GM12878 (cell line): ENCODE measurements around the gene SLC35A1. TPM values are rescaled to one million over a fixed set of nuclear protein-coding genes. Genes with fewer than 3 reads are reported as not detected.

ENCODE experiments used
- ATAC-seq: fragments of 200-7000 bp; cut with Tn5 transposase; 3 replicates; pipeline ENCODE4 v1.9.1; 2020; ENCODE audit warnings: mild to moderate bottlenecking, moderate library complexity
- BruUV-seq: library from RNA; stranded (reverse); fragments of 400-500 nt; replicated peaks from 2 replicates; lab custom pipeline; 2021; lab: Mats Ljungman, UMichigan
- CTCF ChIA-PET: fragments of 300-600 bp; sonication (Branson Sonifier 250); formaldehyde crosslinking; extraction: SDS; loops from one replicate; lab custom pipeline; 2021; ENCODE audit warnings: inconsistent platforms; lab: Yijun Ruan, JAX
- POLR2A ChIA-PET: fragments of 350-600 bp; formaldehyde crosslinking; extraction: SDS; loops from one replicate; lab custom pipeline; 2021; ENCODE audit warnings: inconsistent platforms; lab: Charles Lee
- RAD21 ChIA-PET: fragments of 300-600 bp; sonication (Branson Sonifier 250); formaldehyde crosslinking; loops from one replicate; lab custom pipeline; 2023; ENCODE audit warnings: antibody characterized with exemption; ENCODE audit not compliant: unreplicated experiment; lab: Charles Lee
- SMC1A ChIA-PET: fragments of 300-600 bp; sonication (Branson Sonifier 250); formaldehyde crosslinking; loops from one replicate; lab custom pipeline; 2023; ENCODE audit not compliant: unreplicated experiment, uncharacterized antibody; lab: Charles Lee
- DNase-seq: peaks from one replicate; pipeline ENCODE4 v3.0.0-alpha.2; 2011; ENCODE audit warnings: low read depth, low spot score
- FAIRE-seq: peaks from 3 replicates; lab custom pipeline; 2011; peaks lifted over from hg19 to GRCh38; lab: Jason Lieb, UNC
- H2AFZ ChIP-seq: 2 replicates; pipeline ENCODE4 v1.6.0; 2011; ENCODE audit warnings: low read depth, low read length, control low read depth; ENCODE audit not compliant: control insufficient read depth
- H3K27ac ChIP-seq: 2 replicates; pipeline ENCODE4 v1.5.1; 2011; ENCODE audit warnings: control low read depth; ENCODE audit not compliant: control insufficient read depth, insufficient read depth
- H3K27me3 ChIP-seq, 2 experiments: replicated peaks in 1 of 2; 2 replicates each; pipeline versions ENCODE4 v1.6.0 to v1.6.1; 2011; ENCODE audit warnings: low read length in 1 of 2; ENCODE audit not compliant: control insufficient read depth in 2 of 2, insufficient read depth in 2 of 2
- H3K36me3 ChIP-seq, 2 experiments: 2 replicates each; pipeline ENCODE4 v1.5.1; 2011; ENCODE audit warnings: low read length in 1 of 2; ENCODE audit not compliant: control insufficient read depth in 2 of 2, insufficient read depth in 2 of 2
- H3K4me1 ChIP-seq: 2 replicates; pipeline ENCODE4 v1.6.1; 2011; ENCODE audit warnings: mild to moderate bottlenecking, low read length, moderate library complexity, mixed read lengths; ENCODE audit not compliant: control insufficient read depth, insufficient read depth
- H3K4me2 ChIP-seq: 2 replicates; pipeline ENCODE4 v1.6.0; 2011; ENCODE audit warnings: control low read depth; ENCODE audit not compliant: control insufficient read depth, insufficient read depth
- H3K4me3 ChIP-seq: fragments of 200-600 bp; sonication (generic); 2 replicates; pipeline ENCODE4 v1.5.1; 2016
- H3K79me2 ChIP-seq: 2 replicates; pipeline ENCODE4 v1.6.0; 2011; ENCODE audit warnings: low read length; ENCODE audit not compliant: control insufficient read depth, insufficient read depth
- H3K9ac ChIP-seq: 2 replicates; pipeline ENCODE4 v1.8.0; 2011; ENCODE audit warnings: low read length, control low read depth, mixed read lengths; ENCODE audit not compliant: control insufficient read depth, insufficient read depth
- H3K9me3 ChIP-seq: replicated peaks from 3 replicates; pipeline ENCODE4 v1.5.1; 2011; ENCODE audit warnings: mild to moderate bottlenecking, low read length; ENCODE audit not compliant: control insufficient read depth, insufficient read depth
- H4K20me1 ChIP-seq: 2 replicates; pipeline ENCODE4 v1.6.0; 2011; ENCODE audit not compliant: control insufficient read depth, insufficient read depth
- BRCA1 ChIP-seq: IDR thresholded peaks from 2 replicates; pipeline ENCODE4 v1.6.1; 2011; ENCODE audit warnings: low read depth, low read length, improper control_type of control experiment
- E2F4 ChIP-seq: IDR thresholded peaks from 2 replicates; pipeline ENCODE4 v1.6.1; 2012; ENCODE audit warnings: low read depth, low read length, improper control_type of control experiment
- HDAC6 ChIP-seq: fragments of 200-600 bp; sonication (generic); IDR thresholded peaks from one replicate; pipeline ENCODE4 v1.8.0; 2017; ENCODE audit warnings: antibody characterized with exemption; ENCODE audit not compliant: unreplicated experiment
- MTA3 ChIP-seq: IDR thresholded peaks from 2 replicates; pipeline ENCODE4 v1.6.1; 2012; ENCODE audit warnings: low read length, inconsistent platforms, borderline replicate concordance
- SRF ChIP-seq, 2 experiments: IDR thresholded peaks; 2 replicates each; pipeline ENCODE4 v1.6.1; 2011; ENCODE audit warnings: low read depth in 2 of 2, low read length in 2 of 2, mild to moderate bottlenecking in 1 of 2, moderate library complexity in 1 of 2
- SUPT20H ChIP-seq: IDR thresholded peaks from 2 replicates; pipeline ENCODE4 v1.6.1; 2011; ENCODE audit warnings: low read depth, mild to moderate bottlenecking, low read length, moderate library complexity, borderline replicate concordance; ENCODE audit not compliant: control insufficient read depth
- WRNIP1 ChIP-seq: IDR thresholded peaks from 2 replicates; pipeline ENCODE4 v1.6.1; 2011; ENCODE audit warnings: low read depth, low read length, improper control_type of control experiment, borderline replicate concordance
- ZSCAN29 ChIP-seq: fragments of 450-650 bp; IDR thresholded peaks from 2 replicates; pipeline ENCODE4 v1.6.1; 2017; ENCODE audit warnings: mild to moderate bottlenecking, moderate library complexity
- WGBS: methylation state at CpG from one replicate; pipeline ENCODE4 v1.1.6; 2016; ENCODE audit warnings: low lambda C conversion rate; ENCODE audit not compliant: insufficient replicate concordance, insufficient coverage; ENCODE audit errors: missing lambda C conversion rate; 5-methylcytosine and 5-hydroxymethylcytosine counted together
- in situ Hi-C: fragments of 300-500 bp; cut with MboI; formaldehyde crosslinking; loops from 9 replicates; pipeline ENCODE4 v1.14.3; 2018; ENCODE audit warnings: mixed read lengths
- intact Hi-C: fragments of 100-400 bp; cut with micrococcal nuclease; formaldehyde crosslinking; loops from one replicate; pipeline ENCODE4 v1.14.2; 2022; ENCODE audit not compliant: unreplicated experiment
- polyA plus RNA-seq, 11 experiments: library from polyadenylated mRNA; depleted of rRNA in 4 of 11; unstranded in 6 of 11; stranded (reverse) in 5 of 11; fragments of >200 nt; fragmentation: Nextera tagmentation in 4 of 11; fragmentation: Illumina TruSeq in 1 of 11; extraction: Ambion mirVana in 4 of 11; extraction: Trizol in 1 of 11; gene quantifications; 1 replicate in 1 of 11; 2 replicates in 10 of 11; pipeline versions ENCODE4 v1.2.1 to v1.2.3, GENCODE V29; 2011 to 2016; ENCODE audit warnings: inconsistent platforms in 2 of 11, missing spikeins in 2 of 11, low read depth in 1 of 11
- total RNA-seq, 4 experiments: library from RNA; depleted of rRNA in 3 of 4; stranded (reverse); fragments of >200 nt in 3 of 4; fragmentation: Illumina TruSeq in 1 of 4; extraction: Trizol in 1 of 4; gene quantifications; 2 replicates each; pipeline versions ENCODE4 v1.2.1 to v1.2.3, GENCODE V29; 2013 to 2021

Gene SLC35A1
- total and polyA plus RNA-seq, 10 of the 15 experiments (the other 5 are each of a cell fraction or from before 2014, with no cell fraction given), result 7.1 to 28.0 (median 12.4) TPM

- Histone ChIP-seq H3K4me1 (no peaks in the 10 kb centered on the region), H3K9me3 (peaks cover 7% of the 10 kb centered on the region; the same call in 1 of the 3 replicates), H3K4me3 (no peak overlapping the region), H2AFZ (no peak overlapping the region), H3K79me2 (no peaks in the 10 kb centered on the region), H3K9ac (no peak overlapping the region), H3K4me2 (no peak overlapping the region), H3K27me3 (no peaks in the 10 kb centered on the region), H3K27ac (no peak overlapping the region), H3K36me3 (peaks cover 6 to 14% of the 10 kb centered on the region in 2 experiments), H4K20me1 (no peaks in the 10 kb centered on the region)
- ChIA-PET SMC1A (interaction anchor here (1.8 kb wide), 1 partner anchor 13 kb away, joined by 4 read pairs; no protein-coding TSS in a partner anchor), POLR2A (no interaction called here), CTCF (interaction anchor here (1.0 kb wide), 1 partner anchor 401 kb away, joined by 3 read pairs; no protein-coding TSS in a partner anchor), RAD21 (no interaction called here)
- no peak for DNase-seq
- 100% methylated on average over 1 of the region's 1 CpG for WGBS
- ATAC-seq, result no peak
- no peak for FAIRE-seq
- TF ChIP-seq SRF (IDR thresholded peaks at IDR 0.05; ENCODE audit: low read depth in 2 of 2, low read length in 2 of 2), result no peak
- TF ChIP-seq HDAC6, result no peak
- TF ChIP-seq E2F4, result no peak
- no peak for TF ChIP-seq BRCA1
- TF ChIP-seq SUPT20H, result no peak
- TF ChIP-seq MTA3, result no peak
- TF ChIP-seq WRNIP1, result no peak
- TF ChIP-seq ZSCAN29, result no peak
- intact Hi-C loops, result no loop called here
- in situ Hi-C loops, result no loop called here
- BruUV-seq, result no TSS peak
These were observed 68.3 kb downstream of the SLC35A1 start for GRCh38 chr6:87541041-87541440.
